B cell (primary cell): ENCODE results near the gene TMX4. TPM values are rescaled to one million over a fixed set of nuclear protein-coding genes. Genes with fewer than 3 reads are reported as not detected.

Experiments used
- ATAC-seq: fragments of 200-7000 bp; cut with Tn5 transposase; one replicate; pipeline ENCODE4 v1.10.0; 2021; ENCODE audit warnings: low read depth, mild to moderate bottlenecking, moderate number of reproducible peaks, moderate library complexity
- CTCF ChIA-PET: fragments of 350-600 bp; sonication (Branson Sonifier 250); formaldehyde crosslinking; loops from one replicate; lab custom pipeline; 2021; ENCODE audit warnings: antibody characterized with exemption, inconsistent platforms; lab: Charles Lee
- POLR2A ChIA-PET: fragments of 350-600 bp; sonication (Branson Sonifier 250); formaldehyde crosslinking; loops from one replicate; lab custom pipeline; 2021; ENCODE audit warnings: antibody characterized with exemption; lab: Charles Lee
- DNase-seq: peaks from one replicate; pipeline ENCODE4 v3.0.0; 2013
- H2AFZ ChIP-seq: 2 replicates; pipeline ENCODE4 v1.6.1; 2012; ENCODE audit warnings: mild to moderate bottlenecking, low read depth, low read length; ENCODE audit not compliant: insufficient read depth, poor library complexity, severe bottlenecking
- H3K27ac ChIP-seq, 2 donors: 1 replicate in 1 of 2; 2 replicates in 1 of 2; pipeline ENCODE4 v1.5.1; 2012 to 2013; ENCODE audit warnings: low read length in 2 of 2, mild to moderate bottlenecking in 2 of 2, moderate library complexity in 1 of 2
- H3K27me3 ChIP-seq, 4 experiments: fragments of 200-600 bp in 1 of 4; sonication (generic) in 1 of 4; replicated peaks in 1 of 4; 1 replicate in 2 of 4; 2 replicates in 2 of 4; pipeline versions ENCODE4 v1.6.1 to v1.7.0; 2013 to 2016; ENCODE audit warnings: low read length in 3 of 4, mild to moderate bottlenecking in 2 of 4, mixed read lengths in 1 of 4, moderate library complexity in 1 of 4; ENCODE audit not compliant: insufficient read depth in 4 of 4, control insufficient read depth in 3 of 4; ENCODE audit errors: control extremely low read depth in 1 of 4
- H3K36me3 ChIP-seq, 2 experiments: replicated peaks in 1 of 2; 1 replicate in 1 of 2; 2 replicates in 1 of 2; pipeline versions ENCODE4 v1.6.1 to v1.7.1; 2013; ENCODE audit warnings: low read length in 1 of 2; ENCODE audit not compliant: insufficient read depth in 2 of 2, control insufficient read depth in 1 of 2; ENCODE audit errors: control extremely low read depth in 1 of 2, extremely low read depth in 1 of 2
- H3K4me1 ChIP-seq, 2 donors: fragments of 200-600 bp in 1 of 2; sonication (generic) in 1 of 2; 1 replicate in 1 of 2; 2 replicates in 1 of 2; pipeline versions ENCODE4 v1.5.1 to v1.6.1; 2013 to 2017; ENCODE audit warnings: low read length in 2 of 2; ENCODE audit not compliant: control insufficient read depth in 2 of 2, insufficient read depth in 2 of 2
- H3K4me2 ChIP-seq: replicated peaks from 2 replicates; pipeline ENCODE3; 2012; ENCODE audit warnings: mild to moderate bottlenecking, low read depth, low read length; ENCODE audit not compliant: poor library complexity, severe bottlenecking
- H3K4me3 ChIP-seq, 5 experiments: fragments of 200-600 bp in 1 of 5; sonication (generic) in 1 of 5; 1 replicate in 3 of 5; 2 replicates in 2 of 5; pipeline versions ENCODE4 v1.5.1 to v1.7.0; 2011 to 2016; ENCODE audit warnings: low read length in 4 of 5, mild to moderate bottlenecking in 4 of 5, low read depth in 2 of 5, control low read depth in 1 of 5, moderate library complexity in 1 of 5; ENCODE audit not compliant: insufficient read depth in 1 of 5; ENCODE audit errors: control extremely low read depth in 1 of 5, extremely low read depth in 1 of 5
- H3K79me2 ChIP-seq: fragments of 200-600 bp; sonication (generic); one replicate; pipeline ENCODE4 v1.6.0; 2016; ENCODE audit warnings: low read length; ENCODE audit not compliant: control insufficient read depth, insufficient read depth
- H3K9ac ChIP-seq: fragments of 200-600 bp; sonication (generic); 2 replicates; pipeline ENCODE4 v1.6.1; 2017; ENCODE audit warnings: mild to moderate bottlenecking, low read length, moderate library complexity
- H3K9me3 ChIP-seq, 3 donors: one replicate each; pipeline versions ENCODE4 v1.6.1 to v1.7.1; 2013; ENCODE audit warnings: low read length in 2 of 3; ENCODE audit not compliant: control insufficient read depth in 2 of 3, insufficient read depth in 1 of 3; ENCODE audit errors: control extremely low read depth in 1 of 3
- H4K20me1 ChIP-seq: 2 replicates; pipeline ENCODE4 v1.6.0; 2012; ENCODE audit warnings: mild to moderate bottlenecking, low read length; ENCODE audit not compliant: insufficient read depth, control insufficient read depth, poor library complexity, severe bottlenecking
- H3K27ac Mint-ChIP-seq: one replicate; pipeline ENCODE4 v1.8.0; 2021; ENCODE audit warnings: mixed read lengths
- H3K27me3 Mint-ChIP-seq: one replicate; pipeline ENCODE4 v1.8.0; 2021; ENCODE audit warnings: mixed read lengths
- H3K4me1 Mint-ChIP-seq: one replicate; pipeline ENCODE4 v1.8.0; 2021; ENCODE audit warnings: mixed read lengths
- H3K4me3 Mint-ChIP-seq: one replicate; pipeline ENCODE4 v1.8.0; 2021; ENCODE audit warnings: mixed read lengths
- H3K9me3 Mint-ChIP-seq: one replicate; pipeline ENCODE4 v1.8.0; 2022; ENCODE audit warnings: mixed read lengths; ENCODE audit not compliant: insufficient read depth
- EZH2 ChIP-seq: IDR thresholded peaks from 2 replicates; pipeline ENCODE4 v1.6.1; 2012; ENCODE audit warnings: borderline replicate concordance, low read depth, mild to moderate bottlenecking, moderate library complexity, low read length; ENCODE audit not compliant: insufficient read depth, poor library complexity, severe bottlenecking
- WGBS: methylation state at CpG from one replicate; pipeline ENCODE4 v1.1.5; 2013; ENCODE audit warnings: missing lambda C conversion rate; ENCODE audit not compliant: insufficient coverage; 5-methylcytosine and 5-hydroxymethylcytosine counted together
- intact Hi-C: fragments of 100-400 bp; cut with micrococcal nuclease; formaldehyde crosslinking; loops from one replicate; pipeline ENCODE4 v1.10.0; 2022
- polyA plus RNA-seq: library from polyadenylated mRNA; depleted of rRNA; stranded (reverse); fragments of >200 nt; gene quantifications from 2 replicates; pipeline ENCODE4 v1.2.3, GENCODE V29; 2012
- total RNA-seq, 2 donors: library from RNA; stranded (reverse); fragments of 120-200 nt in 1 of 2; gene quantifications; 1 replicate in 1 of 2; 2 replicates in 1 of 2; pipeline versions ENCODE4 v1.2.3 to v1.2.4, GENCODE V29; 2013 to 2022
- TF ChIP-seq, protein P1 (sequence below): fragments of 200-600 bp; IDR thresholded peaks from one replicate; pipeline ENCODE4 v1.8.0; 2022; ENCODE audit warnings: antibody characterized with exemption, mild to moderate bottlenecking

TMX4 gene
- total and polyA plus RNA-seq, 2 donors (not counting 1 experiment from before 2014, with no cell fraction given): 5.8 to 62.9 TPM

GRCh38 chr20:8049310-8049709 lies 29.7 kb upstream of the TMX4 start:
- Mint-ChIP-seq H3K4me1 (no peaks in the 10 kb centered on the region), H3K27me3 (peaks cover 3% of the 10 kb centered on the region), H3K27ac (no peak overlapping the region), H3K4me3 (no peak overlapping the region), H3K9me3 (no peaks in the 10 kb centered on the region)
- Histone ChIP-seq H3K79me2 (no peaks in the 10 kb centered on the region), H3K27me3 (no peaks in the 10 kb centered on the region), H3K4me1 (no peaks in the 10 kb centered on the region), H3K27ac (no peak overlapping the region), H3K9me3 (no peaks in the 10 kb centered on the region), H3K4me3 (no peak overlapping the region), H3K4me2 (no peak overlapping the region), H3K9ac (no peak overlapping the region), H2AFZ (no peak overlapping the region), H3K36me3 (no peaks in the 10 kb centered on the region), H4K20me1 (no peaks in the 10 kb centered on the region)
- DNase-seq (no peak), ATAC-seq (no peak)
- no peak for TF ChIP-seq EZH2
- TF ChIP-seq, protein P1, sequence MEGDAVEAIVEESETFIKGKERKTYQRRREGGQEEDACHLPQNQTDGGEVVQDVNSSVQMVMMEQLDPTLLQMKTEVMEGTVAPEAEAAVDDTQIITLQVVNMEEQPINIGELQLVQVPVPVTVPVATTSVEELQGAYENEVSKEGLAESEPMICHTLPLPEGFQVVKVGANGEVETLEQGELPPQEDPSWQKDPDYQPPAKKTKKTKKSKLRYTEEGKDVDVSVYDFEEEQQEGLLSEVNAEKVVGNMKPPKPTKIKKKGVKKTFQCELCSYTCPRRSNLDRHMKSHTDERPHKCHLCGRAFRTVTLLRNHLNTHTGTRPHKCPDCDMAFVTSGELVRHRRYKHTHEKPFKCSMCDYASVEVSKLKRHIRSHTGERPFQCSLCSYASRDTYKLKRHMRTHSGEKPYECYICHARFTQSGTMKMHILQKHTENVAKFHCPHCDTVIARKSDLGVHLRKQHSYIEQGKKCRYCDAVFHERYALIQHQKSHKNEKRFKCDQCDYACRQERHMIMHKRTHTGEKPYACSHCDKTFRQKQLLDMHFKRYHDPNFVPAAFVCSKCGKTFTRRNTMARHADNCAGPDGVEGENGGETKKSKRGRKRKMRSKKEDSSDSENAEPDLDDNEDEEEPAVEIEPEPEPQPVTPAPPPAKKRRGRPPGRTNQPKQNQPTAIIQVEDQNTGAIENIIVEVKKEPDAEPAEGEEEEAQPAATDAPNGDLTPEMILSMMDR: no peak
- CTCF ChIA-PET: interaction anchor here (1.2 kb wide), 1 partner anchor 339 kb away, joined by 3 read pairs; no protein-coding TSS in a partner anchor
- POLR2A ChIA-PET: no interaction called here
- WGBS: 93% methylated on average over 1 of the region's 3 CpGs
- intact Hi-C loops: no loop called here

DNA sequence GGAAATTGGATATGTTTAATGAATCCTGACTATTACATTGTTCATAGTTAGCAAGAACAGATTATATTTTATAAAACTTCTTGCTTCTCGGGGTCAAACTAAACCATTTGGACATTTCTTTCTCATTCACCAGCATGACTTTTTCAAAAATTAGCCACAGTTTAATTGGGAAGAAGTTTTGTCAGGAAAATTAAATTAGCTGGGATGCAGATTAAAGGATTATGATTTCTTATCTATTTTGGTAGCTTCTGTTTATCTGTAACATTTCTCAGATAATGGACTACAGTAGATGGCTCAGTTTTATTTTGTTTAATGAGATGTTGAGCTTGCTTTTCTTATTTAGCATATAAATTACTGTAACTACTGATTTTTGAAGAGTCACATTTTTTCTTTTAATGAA lies 26.4 kb upstream of the TMX4 start:
- peaks cover 10% of the 10 kb centered on the region for H3K27me3 Mint-ChIP-seq
- no peak overlapping the region for H3K27ac ChIP-seq
- no peak for ATAC-seq

More for the DNA sequence above, 26.4 kb upstream of the TMX4 start:
- no peak overlapping the region for H3K9ac ChIP-seq
- no CpG with 5 or more reads among the region's 1 CpG for WGBS
- intact Hi-C loops: no loop called here
- Mint-ChIP-seq H3K4me3 (no peak overlapping the region), H3K4me1 (peaks cover 2% of the 10 kb centered on the region), H3K27ac (no peak overlapping the region), H3K9me3 (no peaks in the 10 kb centered on the region)
- CTCF ChIA-PET: interaction anchor here (1.5 to 5.4 kb wide), 7 partner anchors 11 to 676 kb away, joined by 3 to 78 read pairs (median 21); partner anchors contain the start of gene TMX4
- TF ChIP-seq, protein P1: no peak
- TF ChIP-seq EZH2: no peak
- H3K36me3 ChIP-seq: no peaks in the 10 kb centered on the region
- H4K20me1 ChIP-seq: no peaks in the 10 kb centered on the region
- no peak for DNase-seq
- no peak overlapping the region for H3K4me2 ChIP-seq
- H3K79me2 ChIP-seq: no peaks in the 10 kb centered on the region
- H3K4me1 ChIP-seq: no peaks in the 10 kb centered on the region
- no peaks in the 10 kb centered on the region for H3K9me3 ChIP-seq
- no peaks in the 10 kb centered on the region for H3K27me3 ChIP-seq
- no peak overlapping the region for H3K4me3 ChIP-seq
- no peak overlapping the region for H2AFZ ChIP-seq
- POLR2A ChIA-PET: no interaction called here
